Nephron progenitor cell (in vitro differentiated cells): Measurements from ENCODE around the gene GRIK4.

Source experiments
- DNase-seq: peaks from one replicate; pipeline ENCODE4 v3.0.0; 2021
- H3K27ac Mint-ChIP-seq: 2 replicates; pipeline ENCODE4 v1.8.0; 2021; ENCODE audit warnings: mild to moderate bottlenecking, moderate library complexity, mixed read lengths
- H3K27me3 Mint-ChIP-seq: 2 replicates; pipeline ENCODE4 v1.8.0; 2021; ENCODE audit warnings: mild to moderate bottlenecking, low read depth, mixed read lengths; ENCODE audit not compliant: poor library complexity
- H3K36me3 Mint-ChIP-seq: 2 replicates; pipeline ENCODE4 v1.8.0; 2021; ENCODE audit warnings: low read depth, mixed read lengths
- H3K4me1 Mint-ChIP-seq: 2 replicates; pipeline ENCODE4 v1.8.0; 2021; ENCODE audit warnings: mixed read lengths
- H3K4me3 Mint-ChIP-seq: 2 replicates; pipeline ENCODE4 v1.8.0; 2021; ENCODE audit warnings: mild to moderate bottlenecking, moderate library complexity, mixed read lengths
- H3K9me3 Mint-ChIP-seq: 2 replicates; pipeline ENCODE4 v1.8.0; 2021; ENCODE audit warnings: mild to moderate bottlenecking, moderate library complexity, mixed read lengths
- CTCF ChIP-seq: fragments of 200-600 bp; sonication (generic); IDR thresholded peaks from 2 replicates; pipeline ENCODE4 v1.5.0; 2021; ENCODE audit warnings: antibody characterized with exemption

The GRIK4 gene

GRCh38 chr11:120565466-120566155, 54.1 kb downstream of the GRIK4 start:
- H3K36me3 Mint-ChIP-seq = no peaks in the 10 kb centered on the region
- peak overlapping the region; percentile 55 for H3K4me3 Mint-ChIP-seq
- DNase-seq = no peak
- no peak for TF ChIP-seq CTCF
- H3K9me3 Mint-ChIP-seq = peaks cover under 1% of the 10 kb centered on the region
- no peak overlapping the region for H3K27ac Mint-ChIP-seq
- peaks cover 67% of the 10 kb centered on the region for H3K27me3 Mint-ChIP-seq
- peaks cover 49% of the 10 kb centered on the region for H3K4me1 Mint-ChIP-seq

GRCh38 chr11:120566176-120566575, 54.6 kb downstream of the GRIK4 start:
- H3K27me3 Mint-ChIP-seq = peaks cover 73% of the 10 kb centered on the region
- peaks cover 43% of the 10 kb centered on the region for H3K4me1 Mint-ChIP-seq
- H3K4me3 Mint-ChIP-seq = no peak overlapping the region
- TF ChIP-seq CTCF = no peak
- no peak overlapping the region for H3K27ac Mint-ChIP-seq
- peaks cover 6% of the 10 kb centered on the region for H3K9me3 Mint-ChIP-seq
- H3K36me3 Mint-ChIP-seq = no peaks in the 10 kb centered on the region
- no peak for DNase-seq

- Mint-ChIP-seq H3K27ac (no peak overlapping the region), H3K4me3 (no peak overlapping the region), H3K36me3 (no peaks in the 10 kb centered on the region), H3K27me3 (peaks cover 62% of the 10 kb centered on the region), H3K4me1 (peaks cover 18% of the 10 kb centered on the region), H3K9me3 (peaks cover 13% of the 10 kb centered on the region)
- no peak for TF ChIP-seq CTCF
- no peak for DNase-seq
These were observed 57.2 kb downstream of the GRIK4 start for GRCh38 chr11:120568572-120569307.

GRCh38 chr11:120569861-120570260, 58.3 kb downstream of the GRIK4 start:
- Mint-ChIP-seq H3K9me3 (peaks cover 13% of the 10 kb centered on the region), H3K4me1 (peaks cover 15% of the 10 kb centered on the region), H3K27ac (no peak overlapping the region), H3K4me3 (no peak overlapping the region), H3K27me3 (peaks cover 62% of the 10 kb centered on the region), H3K36me3 (no peaks in the 10 kb centered on the region)
- DNase-seq = no peak
- TF ChIP-seq CTCF = no peak

- Mint-ChIP-seq H3K4me1 (no peaks in the 10 kb centered on the region), H3K36me3 (no peaks in the 10 kb centered on the region), H3K27ac (no peak overlapping the region), H3K4me3 (no peak overlapping the region), H3K27me3 (peaks cover 57% of the 10 kb centered on the region), H3K9me3 (peaks cover 13% of the 10 kb centered on the region)
- TF ChIP-seq CTCF = no peak
- DNase-seq = no peak
These were observed 59.9 kb downstream of the GRIK4 start for GRCh38 chr11:120571476-120571875.
